Measurements from ENCODE around the gene LRRC25. TPM values are rescaled to one million over a fixed set of nuclear protein-coding genes. Genes with fewer than 3 reads are reported as not detected.
"Not testable (repeated sequence)": the region's sequence is repeated elsewhere in the genome, so short reads cannot be mapped to it uniquely, and the experiment has no call there.

The LRRC25 gene
- total and polyA plus RNA-seq, 10 donors: 14.6 to 164 (median 87.3) TPM

GRCh38 chr19:18385359-18385674 is 12.1 kb downstream of the LRRC25 start:
- no peak overlapping the region for H3K4me3 ChIP-seq
- TF ChIP-seq, protein P1, sequence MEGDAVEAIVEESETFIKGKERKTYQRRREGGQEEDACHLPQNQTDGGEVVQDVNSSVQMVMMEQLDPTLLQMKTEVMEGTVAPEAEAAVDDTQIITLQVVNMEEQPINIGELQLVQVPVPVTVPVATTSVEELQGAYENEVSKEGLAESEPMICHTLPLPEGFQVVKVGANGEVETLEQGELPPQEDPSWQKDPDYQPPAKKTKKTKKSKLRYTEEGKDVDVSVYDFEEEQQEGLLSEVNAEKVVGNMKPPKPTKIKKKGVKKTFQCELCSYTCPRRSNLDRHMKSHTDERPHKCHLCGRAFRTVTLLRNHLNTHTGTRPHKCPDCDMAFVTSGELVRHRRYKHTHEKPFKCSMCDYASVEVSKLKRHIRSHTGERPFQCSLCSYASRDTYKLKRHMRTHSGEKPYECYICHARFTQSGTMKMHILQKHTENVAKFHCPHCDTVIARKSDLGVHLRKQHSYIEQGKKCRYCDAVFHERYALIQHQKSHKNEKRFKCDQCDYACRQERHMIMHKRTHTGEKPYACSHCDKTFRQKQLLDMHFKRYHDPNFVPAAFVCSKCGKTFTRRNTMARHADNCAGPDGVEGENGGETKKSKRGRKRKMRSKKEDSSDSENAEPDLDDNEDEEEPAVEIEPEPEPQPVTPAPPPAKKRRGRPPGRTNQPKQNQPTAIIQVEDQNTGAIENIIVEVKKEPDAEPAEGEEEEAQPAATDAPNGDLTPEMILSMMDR (IDR thresholded peaks at IDR 0.05 in 8 of 11, conservative IDR thresholded peaks at IDR 0.05 in 3 of 11): no peak
- TF ChIP-seq POLR2A (IDR thresholded peaks at IDR 0.05): no peak
- no peak for TF ChIP-seq POLR2AphosphoS5 (IDR thresholded peaks at IDR 0.05)
- intact Hi-C loops (cut with DNase I; ENCODE audit: low total_unique reads): no loop called here
- H3K9me3 ChIP-seq: peaks cover 0 to 5% (median 0%) of the 10 kb centered on the region in 8 donors
- DNase-seq: no peak
- H3K27me3 ChIP-seq (replicated peaks in 1 of 7): peaks cover 0 to 54% (median 0%) of the 10 kb centered on the region in 7 donors
- peaks cover 0 to 11% (median 0%) of the 10 kb centered on the region in 6 donors for H3K36me3 ChIP-seq
- 90 to 98% (median 96%) methylated on average over 3 of the region's 3 CpGs for WGBS, 5 donors
- H3K27ac ChIP-seq: peak overlapping the region in 5 of 8 donors; percentile 9 to 83 (median 77)
- peaks cover 22 to 81% (median 45%) of the 10 kb centered on the region in 6 donors for H3K4me1 ChIP-seq

- TF ChIP-seq POLR2A (IDR thresholded peaks at IDR 0.05) (no peak), POLR2AphosphoS5 (IDR thresholded peaks at IDR 0.05) (no peak)
- TF ChIP-seq, protein P1 (IDR thresholded peaks at IDR 0.05 in 8 of 11, conservative IDR thresholded peaks at IDR 0.05 in 3 of 11): no peak
- H3K36me3 ChIP-seq: peaks cover 0 to 6% (median 0%) of the 10 kb centered on the region in 6 donors
- peaks cover 0 to 3% (median 0%) of the 10 kb centered on the region in 8 donors for H3K9me3 ChIP-seq
- peak overlapping the region in 1 of 8 donors; percentile 83 for H3K27ac ChIP-seq
- 87 to 95% (median 89%) methylated on average over 7 of the region's 7 CpGs for WGBS, 5 donors
- H3K27me3 ChIP-seq (replicated peaks in 1 of 7): peaks cover 0 to 54% (median 0%) of the 10 kb centered on the region in 7 donors
- H3K4me1 ChIP-seq: peaks cover 22 to 81% (median 50%) of the 10 kb centered on the region in 6 donors
- DNase-seq: no peak
- H3K4me3 ChIP-seq: no peak overlapping the region
- intact Hi-C loops (cut with DNase I; ENCODE audit: low total_unique reads): no loop called here
Measured at GRCh38 chr19:18384775-18385174, 12.6 kb downstream of the LRRC25 start.

DNA sequence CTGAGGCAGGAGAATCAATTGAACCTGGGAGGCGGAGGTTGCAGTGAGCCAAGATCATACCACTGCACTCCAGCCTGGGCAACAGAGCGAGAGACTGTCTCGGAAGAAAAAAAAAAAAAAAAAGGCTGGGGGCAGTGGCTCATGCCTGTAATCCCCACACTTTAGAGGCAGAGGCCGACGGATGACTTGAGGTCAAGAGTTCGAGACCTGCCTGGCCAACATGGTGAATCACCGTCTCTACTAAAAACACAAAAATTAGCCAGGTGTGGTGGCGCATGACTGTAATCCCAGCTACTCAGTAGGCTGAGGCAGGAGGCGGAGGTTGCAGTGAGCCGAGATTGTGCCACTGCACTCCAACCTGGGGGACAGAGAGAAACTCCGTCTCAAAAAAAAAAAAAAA is 13.8 kb downstream of the LRRC25 start:
- Histone ChIP-seq H3K27ac (peak overlapping the region in 2 of 8 donors; percentile 5 to 61), H3K4me1 (peaks cover 16 to 79% (median 46%) of the 10 kb centered on the region in 6 donors)
- intact Hi-C loops (cut with DNase I; ENCODE audit: low total_unique reads): not testable (repeated sequence)

GRCh38 chr19:18380843-18381242 is 16.6 kb downstream of the LRRC25 start:
- TF ChIP-seq, protein P1 (IDR thresholded peaks at IDR 0.05 in 8 of 11, conservative IDR thresholded peaks at IDR 0.05 in 3 of 11): no peak
- TF ChIP-seq POLR2AphosphoS5 (IDR thresholded peaks at IDR 0.05) (no peak), POLR2A (IDR thresholded peaks at IDR 0.05) (no peak)
- H3K27ac ChIP-seq: peak overlapping the region in 7 of 8 donors; percentile 46 to 84 (median 76)
- no peak overlapping the region for H3K4me3 ChIP-seq
- peaks cover 0 to 62% (median 24%) of the 10 kb centered on the region in 6 donors for H3K4me1 ChIP-seq
- intact Hi-C loops (cut with DNase I; ENCODE audit: low total_unique reads): no loop called here
- no peaks in the 10 kb centered on the region for H3K9me3 ChIP-seq
- 54 to 84% (median 77%) methylated on average over 3 of the region's 3 CpGs for WGBS, 5 donors
- DNase-seq: no peak
- peaks cover 0 to 41% (median 0%) of the 10 kb centered on the region in 7 donors for H3K27me3 ChIP-seq (replicated peaks in 1 of 7)
- no peaks in the 10 kb centered on the region for H3K36me3 ChIP-seq

More for the DNA sequence above, 13.8 kb downstream of the LRRC25 start:
- peak; percentile 34 for DNase-seq
- not testable (repeated sequence) for H3K9me3 ChIP-seq, H3K4me3 ChIP-seq, H3K36me3 ChIP-seq
- peaks cover 0 to 54% (median 0%) of the 10 kb centered on the region in 7 donors for H3K27me3 ChIP-seq (replicated peaks in 1 of 7)
- 90 to 93% (median 90%) methylated on average over 11 of the region's 11 CpGs for WGBS, 5 donors

Measured in spleen (tissue), 11 donors.